HG03064 (cell line): Measurements from ENCODE around the gene ETS2.

Experiments
- ATAC-seq: cut with Tn5 transposase; IDR thresholded peaks from one replicate; pipeline ENCODE4 v1.9.1; 2021; ENCODE audit warnings: low read depth; ENCODE audit not compliant: unreplicated experiment

The ETS2 gene

GRCh38 chr21:38852278-38852677, 46.5 kb downstream of the ETS2 start:
- ATAC-seq = no peak

GRCh38 chr21:38852708-38853107, 47.0 kb downstream of the ETS2 start:
- ATAC-seq = no peak

- ATAC-seq = peak; percentile 75
These were observed 47.7 kb downstream of the ETS2 start for GRCh38 chr21:38853421-38853919.

DNA sequence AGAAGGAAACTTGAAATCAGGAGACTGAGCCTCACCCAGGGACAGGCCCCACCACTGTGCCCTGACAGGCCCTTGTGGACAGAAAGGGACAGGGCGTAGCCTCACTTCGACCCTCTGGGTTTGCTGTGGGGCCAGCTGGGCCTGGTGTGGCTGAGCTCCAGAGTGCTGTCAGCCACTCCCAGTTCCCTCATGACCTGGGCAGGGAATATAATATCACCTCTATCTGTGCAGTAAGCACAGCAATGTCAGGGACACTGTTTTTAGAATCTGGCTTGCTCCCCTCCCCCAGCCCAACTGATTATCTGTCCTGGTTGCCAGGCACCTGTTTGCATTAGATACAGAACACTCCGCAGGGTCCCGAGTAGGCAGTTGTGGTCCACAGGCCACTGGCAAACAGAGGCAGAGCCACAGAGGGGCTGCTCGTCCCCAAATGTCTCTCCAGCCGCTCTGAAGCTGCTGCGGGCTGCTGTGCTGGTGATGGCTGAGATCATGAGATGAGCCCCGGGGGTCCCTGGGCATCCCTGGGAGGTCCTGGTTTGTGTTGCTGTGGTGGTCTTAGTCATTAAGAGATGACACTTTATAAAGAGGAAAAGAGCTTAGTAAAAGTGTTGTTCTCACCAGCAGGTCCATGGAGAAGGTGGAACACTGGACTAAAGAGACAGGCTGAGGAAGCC, 51.6 kb downstream of the ETS2 start:
- ATAC-seq = no peak

- ATAC-seq = no peak
These were observed 52.5 kb downstream of the ETS2 start for GRCh38 chr21:38858026-38858811.

GRCh38 chr21:38858812-38859205, 53.1 kb downstream of the ETS2 start:
- no peak for ATAC-seq

DNA sequence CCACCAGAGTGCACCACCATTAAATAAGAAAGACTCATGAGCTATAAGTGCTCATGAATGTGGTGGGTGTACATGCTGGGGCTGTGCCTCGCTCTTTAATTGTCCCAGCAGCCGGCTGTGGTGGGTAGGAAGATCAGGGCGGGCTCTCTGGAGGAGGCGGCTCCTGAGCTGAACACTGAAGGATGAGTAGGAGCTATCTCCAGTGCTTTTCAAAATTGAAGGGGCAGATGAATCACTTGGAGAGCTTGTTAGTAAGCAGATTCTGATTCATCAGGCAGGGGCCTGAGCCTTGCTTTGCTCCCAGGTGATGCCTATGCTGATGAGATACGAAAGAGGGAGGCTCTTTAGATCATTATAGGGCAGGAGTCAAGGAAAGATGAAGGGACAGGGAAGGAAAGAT, 54.1 kb downstream of the ETS2 start:
- no peak for ATAC-seq

DNA sequence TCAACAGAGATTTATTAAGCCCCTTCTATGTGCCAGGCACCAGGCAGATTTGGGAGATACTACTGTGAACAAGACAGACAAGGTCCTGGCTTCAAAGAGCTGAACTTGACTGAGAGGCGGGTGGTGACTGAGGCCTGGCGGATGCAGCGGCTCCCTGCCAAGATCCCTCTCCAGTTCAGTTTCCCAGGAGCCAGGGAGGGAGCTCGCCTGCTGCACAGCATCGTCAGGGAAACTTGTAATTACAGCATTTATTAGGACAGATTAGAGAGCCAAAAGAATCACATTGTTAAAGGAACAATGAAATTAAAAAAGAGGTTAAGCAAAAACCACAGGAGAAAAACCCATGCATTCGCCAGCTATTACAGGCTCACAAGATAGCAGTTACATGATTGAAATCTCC, 55.3 kb downstream of the ETS2 start:
- ATAC-seq = no peak

DNA sequence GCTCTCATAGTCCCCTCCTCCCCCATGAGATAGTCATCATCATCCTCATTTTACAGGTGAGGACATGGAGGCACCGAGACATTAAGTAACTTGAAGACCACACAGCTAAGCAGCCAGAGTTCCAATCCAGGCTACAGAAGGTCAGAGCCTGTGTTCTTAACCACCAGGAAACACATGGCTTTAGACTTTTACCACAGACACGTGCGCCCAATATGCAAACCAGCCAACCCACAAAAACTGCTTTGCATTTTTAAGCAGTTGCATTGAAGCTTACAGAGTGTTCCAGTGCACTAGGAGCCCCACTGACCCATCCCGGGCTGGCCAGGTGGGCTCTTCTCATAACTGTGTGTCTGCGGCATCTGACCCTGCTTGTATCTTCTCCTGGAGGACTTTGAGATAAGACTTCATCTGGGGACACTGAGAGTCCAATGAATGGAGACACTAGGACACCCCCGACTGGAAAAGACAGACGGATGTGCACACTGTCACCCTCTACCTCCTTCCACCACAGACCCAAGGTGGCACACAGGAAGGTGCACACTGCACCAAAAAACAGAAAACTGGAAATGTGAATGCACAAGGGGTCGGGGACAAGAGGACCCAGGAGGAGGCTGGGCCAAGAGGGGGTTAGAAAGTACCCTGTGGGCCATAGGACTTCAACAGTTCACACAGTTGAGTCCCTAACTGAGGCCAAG, 56.4 kb downstream of the ETS2 start:
- ATAC-seq = peak; percentile 76

DNA sequence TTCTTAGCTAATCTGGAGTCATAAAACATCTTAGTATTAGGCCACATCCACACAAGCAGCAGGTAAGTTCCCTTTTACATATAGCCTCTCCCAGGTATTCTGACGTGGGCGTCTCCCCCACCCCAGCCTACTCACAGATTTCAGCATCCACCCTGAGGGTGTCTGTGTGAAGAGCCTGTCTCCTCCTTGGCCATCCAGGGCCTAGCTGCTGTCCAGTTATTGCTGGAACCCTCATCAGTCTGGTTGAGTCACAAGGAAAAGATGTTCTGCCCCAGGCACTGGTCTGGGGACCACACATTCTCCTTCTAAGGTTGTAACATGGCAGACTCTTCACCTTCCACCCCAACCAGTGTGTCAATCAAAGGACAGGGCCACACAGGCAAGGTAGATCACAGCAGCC, 57.6 kb downstream of the ETS2 start:
- no peak for ATAC-seq

- ATAC-seq = no peak
These were observed 58.2 kb downstream of the ETS2 start for GRCh38 chr21:38863843-38864363.

DNA sequence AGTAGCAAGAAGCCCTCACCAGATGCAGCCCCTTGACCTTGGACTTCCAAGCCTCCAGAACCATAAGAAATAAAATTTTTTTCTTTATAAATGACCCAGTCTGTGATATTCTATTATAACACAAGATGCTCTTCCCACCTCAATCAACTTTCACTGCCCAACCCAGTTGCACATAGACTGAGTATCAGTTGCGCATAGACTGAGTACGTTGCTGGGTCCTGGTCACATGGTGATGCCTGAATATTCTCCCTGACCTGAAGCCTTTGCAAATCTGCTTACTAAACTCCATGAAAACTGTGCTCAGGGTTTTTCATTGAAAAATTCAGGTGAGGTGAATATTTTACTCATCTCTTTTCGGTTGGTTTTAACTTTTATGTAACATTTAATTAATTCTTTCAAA, 59.2 kb downstream of the ETS2 start:
- ATAC-seq = no peak

GRCh38 chr21:38869196-38869595, 63.5 kb downstream of the ETS2 start:
- no peak for ATAC-seq

- ATAC-seq = no peak
These were observed 64.2 kb downstream of the ETS2 start for GRCh38 chr21:38869946-38870345.
